Measurements from ENCODE around the gene DAGLA.

DNA sequence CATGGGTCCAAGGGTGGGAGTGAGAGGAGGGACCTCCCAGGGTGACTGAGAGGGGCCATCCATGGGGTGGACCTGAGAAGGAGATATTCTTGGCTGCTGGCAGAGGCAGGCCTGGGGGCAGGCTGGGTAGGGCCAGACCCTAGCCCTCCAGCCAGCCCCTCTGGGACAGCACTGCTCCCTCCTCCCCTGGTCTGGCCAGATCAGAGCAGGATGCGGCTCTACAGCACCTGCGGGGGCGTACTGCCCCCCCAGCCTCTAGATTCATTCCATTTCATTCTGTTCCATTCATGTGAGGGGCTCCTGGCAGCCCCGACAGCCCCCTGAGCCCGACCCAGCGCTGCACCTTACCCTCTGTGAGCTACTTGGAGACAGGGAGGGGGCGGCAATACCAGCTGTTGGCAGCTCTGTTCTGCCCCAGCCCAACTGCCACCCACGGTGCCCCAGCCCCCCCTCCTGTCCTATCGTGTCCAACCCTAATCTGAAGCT, 37.9 kb downstream of the DAGLA start:
- TF ChIP-seq POLR2A (IDR thresholded peaks at IDR 0.05), result no peak
- TF ChIP-seq, protein P1, sequence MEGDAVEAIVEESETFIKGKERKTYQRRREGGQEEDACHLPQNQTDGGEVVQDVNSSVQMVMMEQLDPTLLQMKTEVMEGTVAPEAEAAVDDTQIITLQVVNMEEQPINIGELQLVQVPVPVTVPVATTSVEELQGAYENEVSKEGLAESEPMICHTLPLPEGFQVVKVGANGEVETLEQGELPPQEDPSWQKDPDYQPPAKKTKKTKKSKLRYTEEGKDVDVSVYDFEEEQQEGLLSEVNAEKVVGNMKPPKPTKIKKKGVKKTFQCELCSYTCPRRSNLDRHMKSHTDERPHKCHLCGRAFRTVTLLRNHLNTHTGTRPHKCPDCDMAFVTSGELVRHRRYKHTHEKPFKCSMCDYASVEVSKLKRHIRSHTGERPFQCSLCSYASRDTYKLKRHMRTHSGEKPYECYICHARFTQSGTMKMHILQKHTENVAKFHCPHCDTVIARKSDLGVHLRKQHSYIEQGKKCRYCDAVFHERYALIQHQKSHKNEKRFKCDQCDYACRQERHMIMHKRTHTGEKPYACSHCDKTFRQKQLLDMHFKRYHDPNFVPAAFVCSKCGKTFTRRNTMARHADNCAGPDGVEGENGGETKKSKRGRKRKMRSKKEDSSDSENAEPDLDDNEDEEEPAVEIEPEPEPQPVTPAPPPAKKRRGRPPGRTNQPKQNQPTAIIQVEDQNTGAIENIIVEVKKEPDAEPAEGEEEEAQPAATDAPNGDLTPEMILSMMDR (IDR thresholded peaks at IDR 0.05), result no peak
